22Rv1 (cell line): ENCODE results near the gene ACSF3.

Experiments used
- ZFX ChIP-seq: fragments of 450-650 bp; IDR thresholded peaks from 2 replicates; pipeline ENCODE4 v1.6.1; 2017; ENCODE audit warnings: antibody characterized with exemption, borderline replicate concordance
- TF ChIP-seq, protein P1 (sequence below): fragments of 450-650 bp; IDR thresholded peaks from 2 replicates; pipeline ENCODE4 v1.5.1; 2017; ENCODE audit warnings: mild to moderate bottlenecking

- TF ChIP-seq, protein P1, sequence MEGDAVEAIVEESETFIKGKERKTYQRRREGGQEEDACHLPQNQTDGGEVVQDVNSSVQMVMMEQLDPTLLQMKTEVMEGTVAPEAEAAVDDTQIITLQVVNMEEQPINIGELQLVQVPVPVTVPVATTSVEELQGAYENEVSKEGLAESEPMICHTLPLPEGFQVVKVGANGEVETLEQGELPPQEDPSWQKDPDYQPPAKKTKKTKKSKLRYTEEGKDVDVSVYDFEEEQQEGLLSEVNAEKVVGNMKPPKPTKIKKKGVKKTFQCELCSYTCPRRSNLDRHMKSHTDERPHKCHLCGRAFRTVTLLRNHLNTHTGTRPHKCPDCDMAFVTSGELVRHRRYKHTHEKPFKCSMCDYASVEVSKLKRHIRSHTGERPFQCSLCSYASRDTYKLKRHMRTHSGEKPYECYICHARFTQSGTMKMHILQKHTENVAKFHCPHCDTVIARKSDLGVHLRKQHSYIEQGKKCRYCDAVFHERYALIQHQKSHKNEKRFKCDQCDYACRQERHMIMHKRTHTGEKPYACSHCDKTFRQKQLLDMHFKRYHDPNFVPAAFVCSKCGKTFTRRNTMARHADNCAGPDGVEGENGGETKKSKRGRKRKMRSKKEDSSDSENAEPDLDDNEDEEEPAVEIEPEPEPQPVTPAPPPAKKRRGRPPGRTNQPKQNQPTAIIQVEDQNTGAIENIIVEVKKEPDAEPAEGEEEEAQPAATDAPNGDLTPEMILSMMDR, result peak; percentile 42
- no peak for TF ChIP-seq ZFX
Measured at GRCh38 chr16:89053725-89054029, 40.0 kb upstream of the ACSF3 start.
